Uterus (tissue), 4 donors: ENCODE data around the gene RAB11FIP4. TPM values are rescaled to one million over a fixed set of nuclear protein-coding genes. Genes with fewer than 3 reads are reported as not detected.

ENCODE experiments used
- DNase-seq, 2 donors: peaks; one replicate each; pipeline ENCODE4 v3.0.0-alpha.2; 2019 to 2020
- H3K27ac ChIP-seq, 2 donors: fragments of 200-600 bp; sonication (generic); 1 replicate in 1 of 2; 2 replicates in 1 of 2; pipeline ENCODE4 v1.5.1; 2016 to 2018
- H3K27me3 ChIP-seq, 2 donors: fragments of 200-600 bp; sonication (generic); one replicate each; pipeline ENCODE4 v1.5.1; 2018 to 2019; ENCODE audit warnings: control low read depth in 1 of 2
- H3K36me3 ChIP-seq, 2 donors: fragments of 200-600 bp; sonication (generic); one replicate each; pipeline ENCODE4 v1.5.1; 2019; ENCODE audit warnings: control low read depth in 1 of 2
- H3K4me1 ChIP-seq, 2 donors: fragments of 200-600 bp; sonication (generic); one replicate each; pipeline ENCODE4 v1.5.1; 2018 to 2019; ENCODE audit warnings: control low read depth in 1 of 2
- H3K4me3 ChIP-seq, 2 donors: fragments of 200-600 bp; sonication (generic); 1 replicate in 1 of 2; 2 replicates in 1 of 2; pipeline ENCODE4 v1.5.1; 2018 to 2019; ENCODE audit warnings: mild to moderate bottlenecking in 1 of 2
- H3K9me3 ChIP-seq, 2 donors: fragments of 200-600 bp; sonication (generic); one replicate each; pipeline ENCODE4 v1.5.1; 2019; ENCODE audit warnings: control low read depth in 1 of 2
- POLR2A ChIP-seq, 2 donors: fragments of 450-650 bp; IDR thresholded peaks; one replicate each; pipeline ENCODE4 v1.6.1; 2016; ENCODE audit warnings: antibody characterized with exemption in 2 of 2, mild to moderate bottlenecking in 1 of 2, moderate library complexity in 1 of 2
- intact Hi-C: fragments of 100-400 bp; cut with DNase I; formaldehyde crosslinking; loops from one replicate; pipeline ENCODE4 v1.15.1; 2023; ENCODE audit warnings: low total_unique reads
- total RNA-seq, 4 donors: library from RNA; depleted of rRNA in 3 of 4; stranded (reverse); fragments of >200 nt in 3 of 4; gene quantifications; one replicate each; pipeline versions ENCODE4 v1.1.0 to v1.2.4, GENCODE V29; 2014 to 2023
- TF ChIP-seq, protein P1 (sequence below), 4 experiments: fragments of 200-600 bp in 2 of 4; fragments of 450-650 bp in 2 of 4; sonication (generic) in 2 of 4; IDR thresholded peaks; one replicate each; pipeline ENCODE4 v1.5.1; 2016 to 2019; ENCODE audit warnings: antibody characterized with exemption in 4 of 4, mild to moderate bottlenecking in 2 of 4, moderate library complexity in 1 of 4
- donor health status: DM: yes; HTN: yes; CAD: no.

Gene RAB11FIP4
- total RNA-seq, 4 donors from 2014 or later, result 7.2 to 12.0 TPM; not detected in 2

- DNase-seq, result peak; percentile 82 to 83
- peak; percentile 60 to 63 for TF ChIP-seq POLR2A (IDR thresholded peaks at IDR 0.05)
- TF ChIP-seq, protein P1, sequence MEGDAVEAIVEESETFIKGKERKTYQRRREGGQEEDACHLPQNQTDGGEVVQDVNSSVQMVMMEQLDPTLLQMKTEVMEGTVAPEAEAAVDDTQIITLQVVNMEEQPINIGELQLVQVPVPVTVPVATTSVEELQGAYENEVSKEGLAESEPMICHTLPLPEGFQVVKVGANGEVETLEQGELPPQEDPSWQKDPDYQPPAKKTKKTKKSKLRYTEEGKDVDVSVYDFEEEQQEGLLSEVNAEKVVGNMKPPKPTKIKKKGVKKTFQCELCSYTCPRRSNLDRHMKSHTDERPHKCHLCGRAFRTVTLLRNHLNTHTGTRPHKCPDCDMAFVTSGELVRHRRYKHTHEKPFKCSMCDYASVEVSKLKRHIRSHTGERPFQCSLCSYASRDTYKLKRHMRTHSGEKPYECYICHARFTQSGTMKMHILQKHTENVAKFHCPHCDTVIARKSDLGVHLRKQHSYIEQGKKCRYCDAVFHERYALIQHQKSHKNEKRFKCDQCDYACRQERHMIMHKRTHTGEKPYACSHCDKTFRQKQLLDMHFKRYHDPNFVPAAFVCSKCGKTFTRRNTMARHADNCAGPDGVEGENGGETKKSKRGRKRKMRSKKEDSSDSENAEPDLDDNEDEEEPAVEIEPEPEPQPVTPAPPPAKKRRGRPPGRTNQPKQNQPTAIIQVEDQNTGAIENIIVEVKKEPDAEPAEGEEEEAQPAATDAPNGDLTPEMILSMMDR (IDR thresholded peaks at IDR 0.05), result peak; percentile 84 to 96 (median 94)
- Histone ChIP-seq H3K27ac (peak overlapping the region; percentile 84 to 91), H3K9me3 (no peaks in the 10 kb centered on the region), H3K36me3 (no peaks in the 10 kb centered on the region), H3K4me3 (peak overlapping the region; percentile 58 to 70), H3K27me3 (no peaks in the 10 kb centered on the region), H3K4me1 (no peaks in the 10 kb centered on the region)
- intact Hi-C loops, result loop anchor here (5.0 kb wide), 1 partner anchor 283 kb away; no protein-coding TSS in a partner anchor
Observed at GRCh38 chr17:31558748-31559583, 167.5 kb downstream of the RAB11FIP4 start.

- Histone ChIP-seq H3K27ac (peak overlapping the region; percentile 84 to 91), H3K4me1 (peaks cover 3 to 4% of the 10 kb centered on the region in 2 donors), H3K4me3 (peak overlapping the region; percentile 58 to 70), H3K36me3 (no peaks in the 10 kb centered on the region), H3K27me3 (no peaks in the 10 kb centered on the region), H3K9me3 (no peaks in the 10 kb centered on the region)
- intact Hi-C loops, result loop anchor here (5.0 kb wide), 1 partner anchor 282 kb away; no protein-coding TSS in a partner anchor
- DNase-seq, result peak in 1 of 2 donors; percentile 36
- TF ChIP-seq, protein P1 (IDR thresholded peaks at IDR 0.05), result no peak
- no peak for TF ChIP-seq POLR2A (IDR thresholded peaks at IDR 0.05)
Observed at GRCh38 chr17:31559584-31560501, 168.4 kb downstream of the RAB11FIP4 start.

DNA sequence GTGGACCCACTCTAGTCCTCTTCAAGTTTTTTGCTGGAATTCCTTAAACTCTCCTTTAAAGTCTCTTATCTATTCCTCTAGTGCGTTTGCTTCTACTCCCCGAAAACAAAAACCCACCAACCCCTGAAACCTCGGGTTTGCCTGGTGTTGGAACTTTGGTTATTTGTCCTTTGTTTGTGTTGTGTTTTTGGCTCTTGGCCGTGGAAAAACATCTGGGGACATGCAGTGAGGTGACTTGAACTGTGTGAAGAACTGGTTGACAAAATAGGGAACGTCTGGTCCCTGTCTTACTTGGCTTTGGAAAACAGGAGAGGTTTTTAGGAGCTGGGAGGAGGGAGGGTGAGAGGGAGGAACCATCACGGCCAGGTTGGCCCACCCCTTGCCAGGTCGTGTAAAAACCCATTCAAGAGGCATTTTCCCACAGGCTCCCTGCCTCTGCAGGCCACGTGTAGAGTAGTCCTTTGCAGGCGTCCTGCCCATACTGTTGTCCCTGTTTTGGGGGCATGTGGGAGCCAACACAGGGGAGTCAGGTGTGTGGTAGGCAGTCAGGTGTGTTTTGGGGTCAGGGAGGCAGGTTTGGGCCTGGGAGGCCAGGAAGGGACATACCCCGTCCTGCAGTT lies 169.3 kb downstream of the RAB11FIP4 start:
- H3K4me1 ChIP-seq, result peaks cover 10 to 11% of the 10 kb centered on the region in 2 donors
- peak overlapping the region; percentile 84 to 91 for H3K27ac ChIP-seq

GRCh38 chr17:31561469-31562375 lies 170.2 kb downstream of the RAB11FIP4 start:
- H3K36me3 ChIP-seq, result no peaks in the 10 kb centered on the region
- H3K27ac ChIP-seq, result peak overlapping the region; percentile 84 to 91
- no peaks in the 10 kb centered on the region for H3K27me3 ChIP-seq
- TF ChIP-seq POLR2A (IDR thresholded peaks at IDR 0.05), result no peak
- no peaks in the 10 kb centered on the region for H3K9me3 ChIP-seq
- intact Hi-C loops, result no loop called here
- peak overlapping the region in 1 of 2 donors; percentile 70 for H3K4me3 ChIP-seq
- peaks cover 10 to 18% of the 10 kb centered on the region in 2 donors for H3K4me1 ChIP-seq
- DNase-seq, result peak in 1 of 2 donors; percentile 35

More for the DNA sequence above, 169.3 kb downstream of the RAB11FIP4 start:
- Histone ChIP-seq H3K27me3 (no peaks in the 10 kb centered on the region), H3K9me3 (no peaks in the 10 kb centered on the region), H3K4me3 (peak overlapping the region; percentile 58 to 70), H3K36me3 (no peaks in the 10 kb centered on the region)
- intact Hi-C loops, result no loop called here
- TF ChIP-seq, protein P1 (IDR thresholded peaks at IDR 0.05), result no peak
- no peak for TF ChIP-seq POLR2A (IDR thresholded peaks at IDR 0.05)
- no peak for DNase-seq
